Placental pericyte (primary cell): ENCODE results near the gene SLC22A6. TPM values are rescaled to one million over a fixed set of nuclear protein-coding genes. Genes with fewer than 3 reads are reported as not detected.

Source experiments
- small RNA-seq: library from RNA; depleted of rRNA; stranded (forward); fragments of <200 nt; gene quantifications from one replicate; pipeline ENCODE3, GENCODE V24; 2012; ENCODE audit warnings: low replicate concordance
- total RNA-seq: library from RNA; depleted of rRNA; stranded (reverse); fragments of >200 nt; gene quantifications from 2 replicates; pipeline ENCODE4 v1.2.3, GENCODE V29; 2012

Gene SLC22A6, protein sequence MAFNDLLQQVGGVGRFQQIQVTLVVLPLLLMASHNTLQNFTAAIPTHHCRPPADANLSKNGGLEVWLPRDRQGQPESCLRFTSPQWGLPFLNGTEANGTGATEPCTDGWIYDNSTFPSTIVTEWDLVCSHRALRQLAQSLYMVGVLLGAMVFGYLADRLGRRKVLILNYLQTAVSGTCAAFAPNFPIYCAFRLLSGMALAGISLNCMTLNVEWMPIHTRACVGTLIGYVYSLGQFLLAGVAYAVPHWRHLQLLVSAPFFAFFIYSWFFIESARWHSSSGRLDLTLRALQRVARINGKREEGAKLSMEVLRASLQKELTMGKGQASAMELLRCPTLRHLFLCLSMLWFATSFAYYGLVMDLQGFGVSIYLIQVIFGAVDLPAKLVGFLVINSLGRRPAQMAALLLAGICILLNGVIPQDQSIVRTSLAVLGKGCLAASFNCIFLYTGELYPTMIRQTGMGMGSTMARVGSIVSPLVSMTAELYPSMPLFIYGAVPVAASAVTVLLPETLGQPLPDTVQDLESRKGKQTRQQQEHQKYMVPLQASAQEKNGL
- total RNA-seq: not detected in 2 replicates

DNA sequence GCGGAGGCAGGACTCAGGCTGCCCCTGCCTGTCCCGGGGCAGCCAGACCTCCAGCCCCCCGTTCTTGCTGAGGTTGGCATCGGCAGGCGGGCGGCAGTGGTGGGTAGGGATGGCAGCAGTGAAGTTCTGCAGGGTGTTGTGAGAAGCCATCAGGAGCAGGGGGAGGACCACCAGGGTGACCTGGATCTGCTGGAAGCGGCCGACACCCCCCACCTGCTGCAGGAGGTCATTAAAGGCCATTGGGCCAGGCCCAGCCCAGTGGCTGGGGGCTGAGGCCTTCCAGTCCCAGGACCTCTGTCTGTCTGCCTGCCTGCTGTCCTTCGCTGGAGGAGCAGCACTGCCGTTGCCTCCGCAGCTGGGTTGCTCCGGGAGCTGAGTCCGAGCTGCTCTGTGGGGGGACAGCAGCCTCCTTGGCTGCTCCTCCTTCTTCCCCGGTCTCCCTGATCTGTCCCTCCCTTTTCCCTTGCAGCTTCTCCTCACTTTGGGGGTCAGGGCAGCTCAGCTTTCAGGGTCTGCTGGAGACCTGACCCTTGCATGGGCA, at the start of gene SLC22A6:
Gene SLC22A6 (minus strand): TSS at position 517 of the 541 bp plus-strand sequence. CDS start 277 bp downstream, at position 240.

DNA sequence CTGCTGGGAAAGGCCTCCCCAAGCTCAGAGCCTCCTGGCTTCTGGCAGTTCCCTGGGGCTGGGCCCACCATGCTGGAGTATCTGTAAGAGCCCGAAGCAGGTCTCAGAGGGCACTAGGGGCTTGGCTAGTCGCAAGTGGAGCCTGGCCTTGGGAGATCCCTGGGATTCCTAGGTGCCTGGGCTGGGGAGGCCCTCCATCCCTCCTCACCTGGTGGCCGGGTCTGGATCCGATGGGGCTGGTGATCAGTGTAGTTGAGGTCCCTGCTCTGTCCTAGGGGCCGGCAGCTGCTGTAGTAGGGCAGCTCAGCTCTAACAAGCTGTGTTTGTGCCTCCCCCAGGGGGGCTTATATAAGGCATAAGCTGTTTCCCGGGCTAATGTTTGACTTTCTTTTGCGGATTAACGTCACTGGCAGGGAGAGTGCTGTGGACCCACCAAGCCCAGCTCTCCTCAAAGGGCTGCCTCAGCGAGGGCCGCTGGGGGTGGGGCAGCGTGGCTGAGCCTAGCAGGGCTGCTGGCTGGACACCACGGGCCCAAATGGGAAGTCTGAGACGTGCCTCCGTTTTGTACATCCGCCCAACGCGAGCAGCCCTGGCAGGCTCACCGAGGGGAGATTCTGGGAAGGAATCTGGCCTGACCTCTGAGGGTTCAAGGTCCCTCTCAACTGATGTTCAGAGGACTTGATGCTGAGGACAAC, 30.9 kb upstream of the SLC22A6 start, which contains the start of gene SLC22A8:
Gene SLC22A8 (minus strand): TSS at position 321 of the 695 bp plus-strand sequence. CDS start 883 bp downstream, outside the sequence.

Small RNAs within 50 kb of the gene (small RNA-seq; reads per million reads assigned to genes)
- gene RN7SL259P: not detected

Other genes starting within 250 kb of the SLC22A6 start
- 15.1 and 18.3 TPM in 2 replicates for gene ZBTB3, start 230.8 kb downstream of the SLC22A6 start, total RNA-seq
- gene POLR2G, start 223.4 kb downstream of the SLC22A6 start, total RNA-seq: 54.0 and 56.0 TPM in 2 replicates
- gene TAF6L, start 213.6 kb downstream of the SLC22A6 start, total RNA-seq: 19.3 and 29.5 TPM in 2 replicates
- 42.2 and 50.7 TPM in 2 replicates for gene TMEM179B, start 197.6 kb downstream of the SLC22A6 start, total RNA-seq
- gene TMEM223, start 193.0 kb downstream of the SLC22A6 start, total RNA-seq: 11.2 and 21.0 TPM in 2 replicates
- 35.2 and 49.5 TPM in 2 replicates for gene NXF1, start 179.5 kb downstream of the SLC22A6 start, total RNA-seq
- 48.7 and 70.2 TPM in 2 replicates for gene STX5, start 152.9 kb downstream of the SLC22A6 start, total RNA-seq
- not detected in 2 replicates for gene TEX54, start 152.1 kb downstream of the SLC22A6 start, total RNA-seq
- 44.6 and 56.4 TPM in 2 replicates for gene WDR74, start 145.4 kb downstream of the SLC22A6 start, total RNA-seq
- gene SLC3A2, start 104.1 kb downstream of the SLC22A6 start, total RNA-seq: 160 and 906 TPM in 2 replicates
- not detected in 2 replicates for gene CHRM1, start 63.6 kb downstream of the SLC22A6 start, total RNA-seq
- not detected in 2 replicates for gene SLC22A8, start 30.9 kb upstream of the SLC22A6 start, total RNA-seq
- gene SLC22A24, start 159.3 kb upstream of the SLC22A6 start, total RNA-seq: not detected in 2 replicates